PFSK-1 (cell line): ENCODE results near the gene KISS1R.
A peak's percentile ranks its signal among the peaks of the same experiment; 100 is the strongest.

ENCODE experiments used
- FOXP2 ChIP-seq: optimal IDR thresholded peaks from 2 replicates; pipeline ENCODE3; 2011; ENCODE audit warnings: borderline replicate concordance, control low read depth, inconsistent platforms; ENCODE audit not compliant: insufficient read depth; ENCODE audit errors: extremely low read length, extremely low read depth
- POLR2AphosphoS5 ChIP-seq: IDR thresholded peaks from 2 replicates; pipeline ENCODE4 v1.6.1; 2012; ENCODE audit warnings: low read depth, mild to moderate bottlenecking, control low read depth, low read length, moderate library complexity
- REST ChIP-seq, 2 experiments: IDR thresholded peaks; 2 replicates each; pipeline versions ENCODE4 v1.6.1 to v1.8.0; 2011 to 2012; ENCODE audit warnings: low read depth in 2 of 2, low read length in 2 of 2, control low read depth in 1 of 2, inconsistent platforms in 1 of 2, mild to moderate bottlenecking in 1 of 2, moderate library complexity in 1 of 2; ENCODE audit not compliant: insufficient read depth in 1 of 2
- SIN3A ChIP-seq: IDR thresholded peaks from 2 replicates; pipeline ENCODE4 v1.6.1; 2012; ENCODE audit warnings: mild to moderate bottlenecking, low read length, moderate library complexity, borderline replicate concordance; ENCODE audit not compliant: insufficient read depth
- TAF1 ChIP-seq: IDR thresholded peaks from 2 replicates; pipeline ENCODE4 v1.6.1; 2012; ENCODE audit warnings: low read length, control low read depth, borderline replicate concordance; ENCODE audit not compliant: insufficient read depth

KISS1R gene

GRCh38 chr19:954672-955494 is 37.8 kb downstream of the KISS1R start:
- TF ChIP-seq REST (IDR thresholded peaks at IDR 0.05; ENCODE audit: insufficient read depth in 1 of 2, low read depth in 2 of 2, low read length in 2 of 2) (no peak), POLR2AphosphoS5 (no peak), FOXP2 (no peak), TAF1 (no peak), SIN3A (no peak)

DNA sequence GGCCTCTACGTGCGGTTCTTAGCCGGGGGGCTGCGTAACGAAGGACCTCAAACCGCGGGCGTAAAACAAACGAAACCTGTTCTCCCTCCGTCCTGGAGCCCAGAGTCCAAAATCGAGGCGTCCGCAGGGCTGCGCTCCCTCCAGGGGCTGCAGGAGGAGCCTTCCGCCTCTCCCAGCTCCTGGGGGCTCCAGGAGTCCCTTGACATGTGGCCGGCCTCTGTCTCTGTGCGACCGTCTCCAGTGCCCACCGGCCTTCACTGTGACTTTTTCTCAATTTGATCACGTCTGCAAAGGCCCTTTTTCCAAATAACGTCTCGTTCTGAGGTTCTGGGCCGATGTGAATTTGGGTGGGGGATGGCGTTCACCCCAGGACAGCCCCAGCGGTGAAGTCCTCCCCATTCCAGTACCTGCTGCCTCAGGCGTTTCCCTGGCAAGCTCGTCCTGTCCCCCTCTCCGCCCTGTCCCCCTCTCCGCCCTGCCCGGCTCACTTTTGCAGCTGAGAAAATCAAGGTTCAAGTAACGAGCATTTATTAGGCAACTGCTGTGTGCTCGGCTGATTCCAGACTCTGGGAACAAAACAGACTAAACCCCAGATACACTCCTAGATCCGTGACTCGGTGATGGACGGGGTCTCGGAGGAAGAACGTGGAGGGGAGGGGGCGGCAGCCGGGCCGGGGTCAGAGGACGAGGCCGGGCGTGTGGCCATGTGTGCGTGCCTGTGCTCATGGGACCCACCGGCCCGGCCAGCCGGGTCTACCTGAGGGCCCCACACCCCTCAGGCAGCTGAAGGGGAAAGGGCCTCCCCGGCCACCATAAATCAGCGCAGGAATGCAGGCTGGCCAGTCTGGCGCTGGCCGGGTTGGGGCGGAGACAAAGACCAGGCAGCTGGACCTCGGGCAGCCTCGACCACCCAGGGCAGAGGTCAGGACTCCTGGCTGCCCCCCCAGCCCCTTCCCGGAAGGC is 39.0 kb downstream of the KISS1R start:
- TF ChIP-seq SIN3A: no peak
- TF ChIP-seq FOXP2: no peak
- no peak for TF ChIP-seq TAF1
- no peak for TF ChIP-seq POLR2AphosphoS5
- TF ChIP-seq REST (IDR thresholded peaks at IDR 0.05; ENCODE audit: insufficient read depth in 1 of 2, low read depth in 2 of 2, low read length in 2 of 2): no peak

GRCh38 chr19:956766-957440 is 39.8 kb downstream of the KISS1R start:
- TF ChIP-seq POLR2AphosphoS5 (no peak), REST (IDR thresholded peaks at IDR 0.05; ENCODE audit: insufficient read depth in 1 of 2, low read depth in 2 of 2, low read length in 2 of 2) (no peak), TAF1 (no peak), FOXP2 (no peak), SIN3A (no peak)

- TF ChIP-seq SIN3A (no peak), FOXP2 (peak; percentile 32)
Observed at GRCh38 chr19:958967-959855, 42.1 kb downstream of the KISS1R start.
